KMS-11 (cell line): ENCODE results near the gene NPB.

ENCODE experiments used
- H2AFZ ChIP-seq: fragments of 200-600 bp; sonication (generic); 2 replicates; pipeline ENCODE4 v1.6.1; 2016; ENCODE audit warnings: antibody characterized with exemption, mixed run types, low read depth
- H3K27ac ChIP-seq: fragments of 200-600 bp; sonication (generic); 2 replicates; pipeline ENCODE4 v1.6.1; 2016; ENCODE audit warnings: mild to moderate bottlenecking, mixed run types
- H3K27me3 ChIP-seq: fragments of 200-600 bp; sonication (generic); 2 replicates; pipeline ENCODE4 v1.6.1; 2017; ENCODE audit warnings: mild to moderate bottlenecking, low read depth, mixed run types, moderate library complexity; ENCODE audit not compliant: insufficient read depth
- H3K36me3 ChIP-seq: fragments of 200-600 bp; sonication (generic); 2 replicates; pipeline ENCODE4 v1.6.1; 2017; ENCODE audit warnings: mild to moderate bottlenecking, mixed run types; ENCODE audit not compliant: insufficient read depth
- H3K4me1 ChIP-seq: fragments of 200-600 bp; sonication (generic); 2 replicates; pipeline ENCODE4 v1.6.1; 2016; ENCODE audit warnings: mild to moderate bottlenecking, low read depth, mixed run types; ENCODE audit not compliant: poor library complexity, severe bottlenecking
- H3K4me2 ChIP-seq: fragments of 200-600 bp; sonication (generic); 2 replicates; pipeline ENCODE4 v1.7.0; 2016; ENCODE audit warnings: mild to moderate bottlenecking, mixed run types
- H3K4me3 ChIP-seq: fragments of 200-600 bp; sonication (generic); IDR thresholded peaks from 2 replicates; pipeline ENCODE4 v1.6.1; 2017; ENCODE audit warnings: low read depth, low read length, mixed read lengths; ENCODE audit not compliant: insufficient read depth
- H3K79me2 ChIP-seq: fragments of 200-600 bp; sonication (generic); 2 replicates; pipeline ENCODE4 v1.6.1; 2016; ENCODE audit warnings: low read depth, mixed run types; ENCODE audit not compliant: insufficient read depth
- H3K9ac ChIP-seq: fragments of 200-600 bp; sonication (generic); 2 replicates; pipeline ENCODE4 v1.6.1; 2016; ENCODE audit warnings: mild to moderate bottlenecking, mixed run types
- H4K20me1 ChIP-seq: fragments of 200-600 bp; sonication (generic); 2 replicates; pipeline ENCODE4 v1.6.1; 2016; ENCODE audit warnings: mild to moderate bottlenecking, mixed run types; ENCODE audit not compliant: insufficient read depth
- CTCF ChIP-seq: fragments of 200-600 bp; sonication (generic); conservative IDR thresholded peaks from 2 replicates; pipeline ENCODE4 v1.6.1; 2017; ENCODE audit warnings: low read depth, mild to moderate bottlenecking, antibody characterized with exemption, low read length, moderate library complexity, mixed read lengths

NPB gene

GRCh38 chr17:81863123-81863675 lies 38.8 kb upstream of the NPB start:
- Histone ChIP-seq H2AFZ (no peak overlapping the region), H3K4me2 (no peak overlapping the region), H3K36me3 (no peaks in the 10 kb centered on the region), H3K9ac (no peak overlapping the region), H3K4me1 (peaks cover 57% of the 10 kb centered on the region), H3K79me2 (peaks cover 53% of the 10 kb centered on the region), H3K4me3 (no peak overlapping the region), H4K20me1 (peaks cover 6% of the 10 kb centered on the region), H3K27ac (no peak overlapping the region), H3K27me3 (no peaks in the 10 kb centered on the region)
- TF ChIP-seq CTCF: no peak

GRCh38 chr17:81863833-81864768 lies 37.9 kb upstream of the NPB start:
- H3K27me3 ChIP-seq: no peaks in the 10 kb centered on the region
- H3K4me1 ChIP-seq: peaks cover 52% of the 10 kb centered on the region
- peaks cover 3% of the 10 kb centered on the region for H4K20me1 ChIP-seq
- no peak overlapping the region for H3K4me3 ChIP-seq
- peaks cover 48% of the 10 kb centered on the region for H3K79me2 ChIP-seq
- no peak overlapping the region for H2AFZ ChIP-seq
- TF ChIP-seq CTCF: no peak
- H3K36me3 ChIP-seq: no peaks in the 10 kb centered on the region
- H3K4me2 ChIP-seq: no peak overlapping the region
- H3K9ac ChIP-seq: no peak overlapping the region
- no peak overlapping the region for H3K27ac ChIP-seq

GRCh38 chr17:81865358-81865732 lies 36.7 kb upstream of the NPB start:
- Histone ChIP-seq H3K79me2 (peaks cover 48% of the 10 kb centered on the region), H3K4me1 (peaks cover 57% of the 10 kb centered on the region), H3K9ac (no peak overlapping the region; the same call in 1 of the 2 replicates), H4K20me1 (no peaks in the 10 kb centered on the region), H3K27me3 (no peaks in the 10 kb centered on the region), H2AFZ (no peak overlapping the region), H3K36me3 (no peaks in the 10 kb centered on the region), H3K4me3 (no peak overlapping the region), H3K27ac (no peak overlapping the region; the same call in 1 of the 2 replicates), H3K4me2 (no peak overlapping the region)
- no peak for TF ChIP-seq CTCF

- no peak for TF ChIP-seq CTCF
- Histone ChIP-seq H3K9ac (no peak overlapping the region; the same call in 1 of the 2 replicates), H3K4me3 (no peak overlapping the region), H3K4me2 (no peak overlapping the region), H3K27me3 (no peaks in the 10 kb centered on the region), H3K4me1 (peaks cover 57% of the 10 kb centered on the region), H3K36me3 (no peaks in the 10 kb centered on the region), H2AFZ (no peak overlapping the region), H3K79me2 (peaks cover 52% of the 10 kb centered on the region), H3K27ac (peak overlapping the region; percentile 12; the same call in 1 of the 2 replicates), H4K20me1 (no peaks in the 10 kb centered on the region)
These were observed 36.2 kb upstream of the NPB start for GRCh38 chr17:81865733-81866439.
